Stimulated activated CD4-positive, alpha-beta T cell treated with anti-CD3 and anti-CD28 coated beads, Interleukin-1b, Interleukin-23, amount 100 ng/mL, for 4 hours (primary cell): ENCODE results near the gene NIPSNAP3A.
"Not testable (repeated sequence)": the region's sequence is repeated elsewhere in the genome, so short reads cannot be mapped to it uniquely, and the experiment has no call there.

Source experiments
- DNase-seq, 2 donors: peaks; one replicate each; pipeline ENCODE4 v3.0.0-alpha.2; 2020; ENCODE audit warnings: low read depth in 2 of 2

Gene NIPSNAP3A

GRCh38 chr9:104747565-104748358 is at the start of gene NIPSNAP3A:
NIPSNAP3A (plus strand) TSS chr9:104747683; CDS start chr9:104747793, 110 bp downstream.
- DNase-seq = peak; percentile 84 to 85

DNA sequence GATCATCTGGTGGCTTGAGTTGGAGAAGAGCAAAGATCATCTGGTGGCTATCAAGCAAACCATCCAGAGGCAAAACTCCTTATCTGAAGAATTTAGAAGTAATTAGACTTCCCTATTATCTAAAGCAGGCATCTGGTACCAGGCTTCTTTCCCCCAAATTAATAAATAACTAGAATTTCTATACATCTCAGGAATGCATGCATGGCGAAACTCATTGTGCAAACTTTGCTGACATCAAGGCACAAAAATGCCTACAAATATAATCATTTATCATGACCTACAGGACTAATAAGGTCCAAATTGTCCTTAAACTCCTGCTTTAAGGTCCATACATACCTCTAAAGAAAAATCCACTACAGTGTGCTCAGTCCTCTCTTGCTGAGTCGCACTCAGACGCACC is 47.2 kb upstream of the NIPSNAP3A start:
- DNase-seq = no peak

DNA sequence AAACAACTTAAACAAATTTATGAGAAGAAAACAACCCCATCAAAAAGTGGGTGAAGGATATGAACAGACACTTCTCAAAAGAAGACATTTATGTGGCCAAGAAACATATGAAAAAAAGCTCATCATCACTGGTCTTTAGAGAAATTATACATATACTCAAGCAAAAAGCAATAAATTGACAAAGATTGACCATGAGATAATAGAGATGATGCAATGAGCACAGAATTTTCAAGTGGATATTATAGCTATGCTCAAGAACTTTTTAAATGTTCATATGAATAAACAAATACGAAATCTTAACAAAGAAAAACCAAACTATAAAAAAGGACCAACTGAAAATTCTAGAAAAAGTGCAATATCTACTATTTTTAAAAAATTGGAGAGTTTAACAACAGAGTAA is 38.7 kb upstream of the NIPSNAP3A start:
- not testable (repeated sequence) for DNase-seq

DNA sequence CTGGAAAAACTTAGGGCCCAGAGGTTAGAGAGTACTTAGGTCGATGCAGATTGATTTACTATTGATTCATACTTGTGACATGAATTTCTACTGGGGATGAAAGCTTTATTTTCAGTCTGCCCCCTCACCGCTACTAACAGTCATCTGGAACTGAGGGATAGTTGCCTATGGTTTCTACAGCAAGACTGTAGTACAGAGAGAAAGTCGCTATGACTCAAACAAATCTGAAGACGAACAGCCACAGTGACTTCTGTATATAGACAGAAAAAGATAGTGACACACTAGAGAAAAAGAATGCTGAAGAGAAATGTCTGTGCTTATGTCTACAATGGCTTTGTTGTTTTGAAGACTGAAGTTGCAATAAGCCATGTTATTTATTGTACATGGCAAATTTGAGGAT is 35.9 kb upstream of the NIPSNAP3A start:
- no peak for DNase-seq

DNA sequence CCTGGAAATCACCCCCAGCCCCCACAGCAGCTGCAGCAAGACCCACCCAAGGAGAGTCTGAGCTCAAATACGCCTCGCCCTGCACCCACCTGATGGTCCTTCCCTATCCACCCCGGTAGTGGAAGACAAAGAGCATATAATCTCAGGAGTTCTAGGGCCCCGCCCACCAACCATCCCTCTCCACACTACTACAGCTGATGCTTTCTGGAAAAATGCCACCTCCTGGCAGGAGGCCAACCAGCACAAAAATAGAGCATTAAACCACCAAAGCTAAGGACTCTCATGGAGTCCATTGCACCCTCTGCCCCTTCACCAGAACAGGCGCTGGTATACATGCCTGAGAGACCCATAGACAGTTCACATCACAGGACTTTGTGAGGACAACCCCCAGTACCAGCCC is 22.5 kb upstream of the NIPSNAP3A start:
- DNase-seq = no peak

DNA sequence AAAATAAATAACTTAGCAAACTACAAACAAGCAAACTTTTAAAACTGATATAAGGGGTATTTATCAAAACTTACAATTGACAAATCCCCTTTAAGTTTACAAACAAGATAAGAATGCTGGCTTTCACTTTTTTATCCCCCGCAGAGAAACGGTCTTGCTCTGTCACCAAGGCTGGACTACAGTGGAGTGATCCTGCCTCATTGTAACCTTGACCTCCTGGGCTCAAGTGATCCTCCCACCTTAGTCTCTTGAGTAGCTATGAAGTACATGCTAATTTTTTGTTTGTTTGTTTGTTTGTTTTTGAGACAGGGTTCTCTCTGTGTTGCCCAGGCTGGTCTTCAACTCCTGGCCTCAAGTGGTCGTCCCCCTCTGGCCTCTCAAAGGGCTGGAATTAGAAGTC is 9.0 kb upstream of the NIPSNAP3A start:
- no peak for DNase-seq

- no peak for DNase-seq
Observed at GRCh38 chr9:104740621-104741020, 6.9 kb upstream of the NIPSNAP3A start.

DNA sequence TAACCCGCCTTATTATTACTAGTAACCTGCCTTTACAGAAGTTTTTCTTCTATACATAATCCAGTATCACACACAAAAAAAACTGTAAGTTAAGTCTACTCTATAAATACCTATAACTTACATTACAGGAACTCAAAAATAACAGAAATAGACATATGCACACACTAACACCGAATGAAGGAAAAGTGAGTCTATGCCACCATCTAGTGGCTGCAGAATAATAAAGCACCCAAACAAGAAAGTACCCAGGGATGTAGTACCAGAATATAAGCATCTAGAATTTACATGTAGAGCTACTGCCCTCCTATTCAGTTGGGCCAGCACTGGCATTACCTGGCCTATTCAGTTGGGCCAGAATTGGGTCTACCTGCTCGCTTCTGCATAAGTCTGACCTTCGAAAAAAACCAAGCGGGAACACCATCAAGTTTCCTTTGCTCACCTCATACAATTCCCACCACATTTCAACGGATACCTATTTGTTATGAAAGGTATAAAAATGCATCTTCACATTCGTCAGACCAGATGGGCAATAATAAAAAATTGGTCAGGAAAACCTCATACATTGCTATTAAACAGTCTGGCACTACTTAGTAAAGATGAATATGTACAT is 4.0 kb upstream of the NIPSNAP3A start:
- DNase-seq = peak in 1 of 2 donors; percentile 25

- no peak for DNase-seq
Observed at GRCh38 chr9:104745852-104746251, 1.6 kb upstream of the NIPSNAP3A start.

DNA sequence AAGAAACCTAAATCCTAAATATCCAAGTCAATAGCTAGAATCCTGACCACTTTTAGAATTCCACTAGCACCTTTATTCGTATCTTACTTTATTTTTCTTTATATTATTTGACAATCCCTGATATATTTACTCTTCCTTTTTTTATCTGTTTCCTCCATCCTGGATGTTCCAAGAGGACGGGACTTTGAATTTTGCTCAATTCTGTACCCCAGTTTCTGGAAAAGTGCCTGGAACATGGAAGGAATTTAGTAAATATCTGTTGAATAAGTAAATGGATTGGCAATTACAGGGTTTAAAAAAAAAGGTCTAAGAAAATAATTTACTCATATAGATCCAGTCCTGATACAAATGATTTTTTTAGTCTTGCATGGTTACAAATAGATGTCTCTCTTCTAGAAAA is 1.2 kb upstream of the NIPSNAP3A start:
- no peak for DNase-seq

DNA sequence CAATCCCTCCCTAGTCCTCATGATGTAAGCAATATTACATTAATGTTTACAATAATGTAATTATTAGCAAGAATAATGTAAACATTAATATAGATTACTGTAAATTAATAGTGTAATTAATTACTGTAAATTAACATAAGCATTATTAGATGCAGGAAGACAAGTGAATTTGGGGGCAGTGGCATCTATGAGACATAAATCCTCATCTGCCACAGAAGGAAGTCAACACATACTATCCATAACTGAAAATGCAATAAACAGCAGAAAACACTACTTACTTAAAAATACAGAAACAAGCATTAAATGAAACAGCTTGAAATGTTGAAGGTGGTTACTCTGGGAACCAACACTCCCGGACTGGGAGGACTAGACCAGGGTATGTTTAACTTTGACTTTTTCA is 685 bp upstream of the NIPSNAP3A start:
- no peak for DNase-seq

GRCh38 chr9:104747245-104747564 is 278 bp upstream of the NIPSNAP3A start:
- no peak for DNase-seq

DNA sequence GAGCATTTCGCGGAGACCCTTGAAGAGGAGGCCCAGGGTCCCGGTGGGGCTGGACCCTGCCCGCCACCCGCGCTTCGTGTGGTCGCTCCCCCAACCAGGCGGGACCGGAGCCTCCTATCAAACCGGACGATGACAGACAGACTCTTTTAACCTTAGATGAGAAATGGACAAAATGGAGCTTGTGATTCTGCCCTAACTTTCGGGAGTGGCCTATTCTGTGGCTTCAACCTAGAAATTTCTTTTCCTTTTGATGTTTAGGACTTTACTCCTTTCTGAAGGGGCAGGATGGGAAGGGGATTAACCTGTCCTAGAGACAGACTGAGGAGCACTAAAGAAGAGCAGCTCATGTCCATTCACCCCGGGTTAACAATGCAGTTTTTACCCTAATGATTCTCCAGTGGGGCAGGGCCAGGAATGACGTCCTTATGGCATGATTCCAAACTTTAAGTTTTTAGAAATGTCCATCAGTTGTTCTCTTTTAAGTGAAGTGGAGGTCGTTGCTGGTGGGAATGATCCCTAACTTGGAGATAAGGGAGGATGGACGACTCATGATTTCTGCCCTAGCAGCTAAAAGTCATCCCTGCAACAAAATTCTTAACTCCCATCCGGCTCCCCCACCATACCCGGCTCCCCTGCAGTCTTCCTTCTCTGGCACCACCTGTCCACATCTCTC is 1.0 kb downstream of the NIPSNAP3A start:
- no peak for DNase-seq

GRCh38 chr9:104750185-104750767 is 2.8 kb downstream of the NIPSNAP3A start:
- DNase-seq = no peak

GRCh38 chr9:104758974-104759373 is 11.5 kb downstream of the NIPSNAP3A start:
- no peak for DNase-seq

DNA sequence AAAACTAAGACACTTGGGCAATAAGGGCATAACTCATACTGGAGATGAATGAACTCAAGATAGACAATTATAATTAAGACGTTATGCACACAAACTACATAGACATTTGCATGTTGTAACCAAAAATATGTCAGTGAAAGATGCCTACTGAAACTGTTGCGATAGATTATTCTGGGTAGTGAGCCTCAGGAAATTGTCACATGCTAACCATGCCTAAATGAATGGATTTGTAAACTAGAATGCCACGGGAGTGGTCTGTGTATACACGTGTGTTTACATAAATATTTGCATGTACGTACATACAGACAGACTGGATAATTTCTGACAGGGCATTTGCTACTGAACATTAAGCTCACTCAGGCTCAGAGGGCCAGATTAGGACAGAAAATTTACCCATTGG is 17.7 kb downstream of the NIPSNAP3A start:
- no peak for DNase-seq

DNA sequence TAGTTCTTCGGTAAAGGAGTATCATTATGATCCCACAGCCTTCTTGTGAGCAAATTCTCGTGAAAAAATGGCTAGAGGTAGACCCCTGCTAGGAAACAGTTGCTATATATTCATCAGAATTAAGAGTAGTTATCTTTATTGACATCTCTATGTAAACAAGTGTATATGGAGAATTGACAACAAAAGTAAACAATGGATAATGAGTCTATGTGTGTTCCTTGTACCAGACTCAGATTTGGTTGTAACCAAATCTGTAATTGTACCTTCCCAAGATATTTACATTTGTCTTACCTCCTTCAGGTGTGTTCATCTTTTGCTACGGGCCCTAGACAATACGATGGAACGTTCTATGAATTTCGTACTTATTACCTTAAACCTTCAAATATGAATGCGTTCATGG is 18.5 kb downstream of the NIPSNAP3A start:
- no peak for DNase-seq

DNA sequence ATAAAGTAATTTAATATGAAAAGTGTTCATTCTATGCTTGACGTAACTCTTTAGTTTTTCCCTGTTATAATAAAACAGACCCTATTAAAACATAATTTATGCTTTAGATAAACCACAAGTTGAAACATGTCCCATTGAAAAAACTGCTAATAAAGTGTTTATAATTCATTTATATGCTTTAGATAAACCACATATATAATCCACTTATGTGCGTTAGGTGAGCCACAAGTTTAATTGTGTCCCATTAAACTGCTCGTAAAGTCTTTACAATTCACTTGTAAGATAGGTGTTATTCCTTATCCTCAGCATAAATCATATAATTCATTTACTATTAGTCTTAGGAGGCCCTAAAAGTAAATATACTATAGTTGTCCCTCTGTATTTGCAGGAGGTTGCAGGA is 20.0 kb downstream of the NIPSNAP3A start:
- no peak for DNase-seq

GRCh38 chr9:104769029-104769428 is 21.5 kb downstream of the NIPSNAP3A start:
- DNase-seq = not testable (repeated sequence)

DNA sequence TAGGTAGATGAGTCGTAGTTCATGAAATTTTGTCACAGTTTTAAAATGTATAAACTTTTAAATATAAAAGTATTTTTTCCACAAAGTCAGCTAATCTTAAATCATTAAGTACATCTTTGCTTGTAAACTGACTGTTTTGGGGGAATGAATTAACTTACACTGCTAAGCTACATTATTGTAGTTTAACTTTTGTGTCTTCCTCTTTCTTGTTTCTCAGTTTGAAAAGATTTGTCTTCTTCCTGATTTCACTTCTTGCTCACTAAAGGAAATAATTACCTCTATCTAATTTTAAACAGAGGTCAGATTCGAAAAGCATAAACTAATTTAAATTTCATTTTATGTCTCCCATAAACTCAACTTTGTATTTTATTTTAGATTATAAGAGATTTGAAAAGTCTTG is 22.2 kb downstream of the NIPSNAP3A start:
- no peak for DNase-seq

DNA sequence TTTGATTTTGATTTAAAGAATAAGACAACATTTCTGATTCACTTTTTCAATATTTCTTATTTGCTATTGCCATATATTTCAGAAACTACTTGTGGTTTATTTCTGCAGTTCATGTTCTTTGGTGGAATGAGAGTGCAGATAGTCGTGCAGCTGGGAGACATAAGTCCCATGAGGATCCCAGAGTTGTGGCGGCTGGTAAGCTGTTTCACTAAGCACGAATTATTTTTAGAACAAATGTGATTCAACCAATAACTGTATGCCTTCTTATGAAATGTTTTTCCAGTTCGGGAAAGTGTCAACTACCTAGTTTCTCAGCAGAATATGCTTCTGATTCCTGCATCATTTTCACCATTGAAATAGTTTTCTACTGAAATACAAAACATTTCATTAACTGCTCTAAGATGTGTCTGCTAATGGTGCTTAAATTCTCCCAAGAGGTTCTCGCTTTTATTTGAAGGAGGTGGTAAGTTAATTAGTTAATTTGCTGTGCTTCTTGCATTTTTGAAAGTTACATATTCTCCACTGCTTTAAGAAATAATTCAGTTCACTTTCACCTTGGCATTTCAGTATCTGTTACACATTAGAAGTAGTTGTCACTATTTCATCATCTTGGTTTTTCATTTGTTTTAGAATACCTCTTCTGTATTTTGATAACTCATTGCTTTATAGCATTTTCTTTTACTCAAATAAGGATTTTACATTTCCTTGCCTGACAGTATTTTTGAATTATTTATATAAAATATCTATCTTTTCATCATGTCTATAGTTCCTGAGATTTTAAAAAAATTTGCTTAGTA is 25.4 kb downstream of the NIPSNAP3A start:
- no peak for DNase-seq

- DNase-seq = no peak
Observed at GRCh38 chr9:104774132-104774531, 26.6 kb downstream of the NIPSNAP3A start.
